Natural killer cell (primary cell): Measurements from ENCODE around the gene TF. TPM values are rescaled to one million over a fixed set of nuclear protein-coding genes. Genes with fewer than 3 reads are reported as not detected.

Experiments used
- ATAC-seq, 3 donors: fragments of 150-1000 bp in 2 of 3; fragments of 200-7000 bp in 1 of 3; cut with Tn5 transposase; 1 replicate in 1 of 3; 2 replicates in 2 of 3; pipeline ENCODE4 v1.10.0; 2021; ENCODE audit warnings: mild to moderate bottlenecking in 2 of 3, moderate library complexity in 2 of 3
- DNase-seq, 2 donors: peaks; one replicate each; pipeline versions ENCODE4 v3.0.0 to v3.0.0-alpha.2; 2013 to 2021; ENCODE audit warnings: mixed read lengths in 1 of 2
- H3K27ac ChIP-seq: one replicate; pipeline ENCODE4 v1.5.1; 2013; ENCODE audit warnings: mild to moderate bottlenecking, low read length
- H3K27me3 ChIP-seq: one replicate; pipeline ENCODE4 v1.6.1; 2013; ENCODE audit warnings: low read length; ENCODE audit not compliant: control insufficient read depth, insufficient read depth
- H3K36me3 ChIP-seq: one replicate; pipeline ENCODE4 v1.6.1; 2013; ENCODE audit warnings: low read length; ENCODE audit not compliant: control insufficient read depth, insufficient read depth
- H3K4me1 ChIP-seq: one replicate; pipeline ENCODE4 v1.6.1; 2013; ENCODE audit warnings: low read length; ENCODE audit not compliant: control insufficient read depth, insufficient read depth
- H3K4me3 ChIP-seq: one replicate; pipeline ENCODE4 v1.5.1; 2013; ENCODE audit warnings: low read length
- H3K9me3 ChIP-seq: one replicate; pipeline ENCODE4 v1.6.1; 2013; ENCODE audit warnings: low read length; ENCODE audit not compliant: control insufficient read depth, insufficient read depth
- H3K27ac Mint-ChIP-seq, 2 donors: one replicate each; pipeline ENCODE4 v1.8.0; 2022; ENCODE audit warnings: mild to moderate bottlenecking in 2 of 2, mixed read lengths in 2 of 2, moderate library complexity in 1 of 2
- H3K27me3 Mint-ChIP-seq, 2 donors: one replicate each; pipeline ENCODE4 v1.8.0; 2022; ENCODE audit warnings: low read depth in 2 of 2, mixed read lengths in 2 of 2
- H3K36me3 Mint-ChIP-seq: one replicate; pipeline ENCODE4 v1.8.0; 2022; ENCODE audit warnings: mixed read lengths
- H3K4me1 Mint-ChIP-seq, 2 donors: one replicate each; pipeline ENCODE4 v1.8.0; 2022; ENCODE audit warnings: mixed read lengths in 2 of 2
- H3K4me3 Mint-ChIP-seq: one replicate; pipeline ENCODE4 v1.8.0; 2022; ENCODE audit warnings: mild to moderate bottlenecking, moderate library complexity, mixed read lengths
- H3K9me3 Mint-ChIP-seq, 2 donors: one replicate each; pipeline ENCODE4 v1.8.0; 2022; ENCODE audit warnings: mixed read lengths in 2 of 2
- WGBS: methylation state at CpG from one replicate; pipeline ENCODE4 v1.1.7; 2013; ENCODE audit warnings: missing lambda C conversion rate; ENCODE audit not compliant: insufficient coverage; 5-methylcytosine and 5-hydroxymethylcytosine counted together
- intact Hi-C: fragments of 100-400 bp; cut with micrococcal nuclease; formaldehyde crosslinking; loops from one replicate; pipeline ENCODE4 v1.14.2; 2022
- total RNA-seq, 4 donors: library from RNA; stranded (reverse); fragments of 120-200 nt in 1 of 4; gene quantifications; one replicate each; pipeline versions ENCODE4 v1.2.3 to v1.2.4, GENCODE V29; 2013 to 2022
- TF ChIP-seq, protein P1 (sequence below): fragments of 200-600 bp; IDR thresholded peaks from one replicate; pipeline ENCODE4 v1.8.0; 2022; ENCODE audit warnings: antibody characterized with exemption

Gene TF
- total RNA-seq, 3 donors from 2014 or later (not counting 1 experiment from before 2014, with no cell fraction given) = 2.8 to 4.3 (median 3.2) TPM

DNA sequence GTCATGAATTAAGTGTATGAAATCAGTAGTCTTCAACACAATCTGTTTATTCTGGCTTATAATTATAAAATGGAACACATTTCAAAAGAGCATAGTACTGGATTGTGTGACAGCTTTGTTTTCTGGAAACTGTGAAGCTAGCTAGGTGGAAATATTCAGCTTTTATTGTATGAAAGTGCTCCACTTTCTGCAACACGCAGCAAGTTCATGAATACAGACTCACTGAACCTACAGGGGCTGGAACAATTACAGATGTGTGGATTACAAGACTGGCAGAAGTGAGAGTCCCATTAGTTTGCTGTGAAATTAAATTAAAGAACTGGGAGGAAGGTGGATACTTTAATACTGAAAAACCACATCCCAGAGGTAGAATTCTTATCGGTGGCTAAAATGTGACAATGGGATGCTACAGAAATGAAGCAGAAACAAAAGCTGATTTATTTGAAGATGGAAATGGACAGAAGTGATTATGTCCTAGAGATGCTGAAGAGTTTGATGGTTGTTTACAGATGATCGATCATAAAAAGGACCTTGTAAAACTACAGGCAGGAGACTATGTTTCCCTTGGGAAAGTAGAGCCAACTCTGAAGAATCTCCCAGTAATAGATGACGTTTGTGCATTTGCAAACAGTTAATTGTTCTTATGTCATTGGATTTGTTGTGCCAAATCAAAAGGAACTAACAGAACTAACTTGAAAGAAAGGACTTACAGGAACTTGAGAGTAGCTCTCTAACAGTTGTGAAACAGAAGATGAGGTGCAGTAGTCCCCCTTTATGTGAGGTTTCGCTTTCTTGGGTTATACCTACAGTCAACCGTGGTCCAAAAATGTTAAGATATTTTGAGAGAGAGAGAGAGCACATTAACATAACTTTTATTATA, 15.7 kb downstream of the TF start:
- no peak overlapping the region for H3K27ac ChIP-seq
- intact Hi-C loops = no loop called here
- no peaks in the 10 kb centered on the region for H3K36me3 ChIP-seq
- H3K36me3 Mint-ChIP-seq = no peaks in the 10 kb centered on the region
- H3K4me1 ChIP-seq = no peaks in the 10 kb centered on the region
- no peaks in the 10 kb centered on the region for H3K27me3 ChIP-seq
- H3K27me3 Mint-ChIP-seq = peaks cover 3 to 8% of the 10 kb centered on the region in 2 donors
- H3K4me3 Mint-ChIP-seq = no peak overlapping the region
- H3K9me3 Mint-ChIP-seq = no peaks in the 10 kb centered on the region
- H3K9me3 ChIP-seq = no peaks in the 10 kb centered on the region
- ATAC-seq (no peak), DNase-seq (no peak)
- 94% methylated on average over 5 of the region's 6 CpGs for WGBS
- H3K4me1 Mint-ChIP-seq = no peaks in the 10 kb centered on the region
- H3K4me3 ChIP-seq = no peak overlapping the region
- TF ChIP-seq, protein P1, sequence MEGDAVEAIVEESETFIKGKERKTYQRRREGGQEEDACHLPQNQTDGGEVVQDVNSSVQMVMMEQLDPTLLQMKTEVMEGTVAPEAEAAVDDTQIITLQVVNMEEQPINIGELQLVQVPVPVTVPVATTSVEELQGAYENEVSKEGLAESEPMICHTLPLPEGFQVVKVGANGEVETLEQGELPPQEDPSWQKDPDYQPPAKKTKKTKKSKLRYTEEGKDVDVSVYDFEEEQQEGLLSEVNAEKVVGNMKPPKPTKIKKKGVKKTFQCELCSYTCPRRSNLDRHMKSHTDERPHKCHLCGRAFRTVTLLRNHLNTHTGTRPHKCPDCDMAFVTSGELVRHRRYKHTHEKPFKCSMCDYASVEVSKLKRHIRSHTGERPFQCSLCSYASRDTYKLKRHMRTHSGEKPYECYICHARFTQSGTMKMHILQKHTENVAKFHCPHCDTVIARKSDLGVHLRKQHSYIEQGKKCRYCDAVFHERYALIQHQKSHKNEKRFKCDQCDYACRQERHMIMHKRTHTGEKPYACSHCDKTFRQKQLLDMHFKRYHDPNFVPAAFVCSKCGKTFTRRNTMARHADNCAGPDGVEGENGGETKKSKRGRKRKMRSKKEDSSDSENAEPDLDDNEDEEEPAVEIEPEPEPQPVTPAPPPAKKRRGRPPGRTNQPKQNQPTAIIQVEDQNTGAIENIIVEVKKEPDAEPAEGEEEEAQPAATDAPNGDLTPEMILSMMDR = no peak
- no peak overlapping the region for H3K27ac Mint-ChIP-seq

DNA sequence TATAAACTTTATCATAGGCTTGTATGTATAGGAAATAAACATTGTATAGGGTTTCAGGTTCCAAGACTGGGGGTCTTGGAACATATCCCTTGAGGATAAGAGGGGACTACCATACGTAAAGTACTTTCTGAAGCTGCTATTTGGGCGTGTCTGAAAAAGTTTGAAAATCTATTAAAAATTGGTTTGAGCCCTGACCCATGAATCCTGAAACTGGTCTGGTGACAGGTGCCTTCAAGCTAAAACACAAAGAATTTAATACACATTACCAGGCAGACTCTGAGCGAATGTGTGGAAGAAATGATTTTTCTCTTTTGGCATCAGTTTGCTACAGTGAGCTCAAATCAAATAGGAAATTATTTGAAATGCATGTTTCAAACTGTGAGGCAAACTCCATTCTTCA, 16.3 kb downstream of the TF start:
- Mint-ChIP-seq H3K36me3 (no peaks in the 10 kb centered on the region), H3K4me3 (no peak overlapping the region), H3K27ac (no peak overlapping the region), H3K9me3 (no peaks in the 10 kb centered on the region), H3K27me3 (peaks cover 3 to 8% of the 10 kb centered on the region in 2 donors), H3K4me1 (no peaks in the 10 kb centered on the region)
- no peaks in the 10 kb centered on the region for H3K4me1 ChIP-seq
- no peak overlapping the region for H3K27ac ChIP-seq
- H3K9me3 ChIP-seq = no peaks in the 10 kb centered on the region
- no peaks in the 10 kb centered on the region for H3K27me3 ChIP-seq
- TF ChIP-seq, protein P1 = no peak
- 78% methylated on average over 2 of the region's 3 CpGs for WGBS
- DNase-seq (no peak), ATAC-seq (no peak)
- H3K36me3 ChIP-seq = no peaks in the 10 kb centered on the region
- intact Hi-C loops = no loop called here
- H3K4me3 ChIP-seq = no peak overlapping the region

DNA sequence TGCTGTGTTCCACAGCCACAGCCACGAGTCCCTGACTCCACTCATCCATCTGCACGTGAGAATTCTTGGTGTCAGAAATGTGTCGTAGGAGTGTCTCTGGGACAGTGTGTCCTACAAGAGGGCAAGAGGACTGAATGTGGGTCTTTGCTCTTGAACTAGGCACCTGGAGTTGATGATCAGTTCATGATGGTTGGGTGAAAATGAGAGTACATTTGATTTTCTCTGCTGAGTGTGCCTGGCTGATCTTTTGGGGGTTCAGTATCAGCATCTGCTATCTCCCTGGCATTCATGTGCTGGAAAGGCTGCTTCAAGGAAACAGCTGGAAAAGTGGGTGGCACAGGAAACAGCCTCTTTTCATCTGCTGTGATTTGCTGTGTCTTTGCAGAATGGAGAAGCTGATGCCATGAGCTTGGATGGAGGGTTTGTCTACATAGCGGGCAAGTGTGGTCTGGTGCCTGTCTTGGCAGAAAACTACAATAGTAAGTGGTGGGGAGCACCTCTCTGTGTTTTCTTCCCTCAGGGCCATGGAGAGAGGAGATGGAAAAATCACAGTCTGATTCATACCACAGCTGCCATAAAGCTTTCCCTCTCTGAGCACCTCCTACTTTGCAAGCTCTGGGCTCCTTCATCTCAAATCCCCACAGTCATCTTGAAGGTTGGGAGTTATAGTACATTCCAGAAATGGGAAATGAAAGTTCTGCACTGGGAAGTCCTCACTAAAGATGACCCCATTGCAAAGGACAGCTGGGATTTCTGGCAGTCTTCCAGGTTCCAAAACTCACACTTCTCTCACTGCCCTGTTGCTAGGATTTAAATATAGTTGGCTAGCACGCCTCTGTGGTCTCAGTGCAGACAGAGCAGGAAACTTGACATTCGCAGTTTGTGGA, 17.8 kb downstream of the TF start:
- Histone ChIP-seq H3K27me3 (no peaks in the 10 kb centered on the region), H3K9me3 (no peaks in the 10 kb centered on the region), H3K4me1 (no peaks in the 10 kb centered on the region), H3K36me3 (no peaks in the 10 kb centered on the region), H3K27ac (no peak overlapping the region), H3K4me3 (no peak overlapping the region)
- Mint-ChIP-seq H3K27me3 (peaks cover 3 to 8% of the 10 kb centered on the region in 2 donors), H3K4me3 (no peak overlapping the region), H3K36me3 (no peaks in the 10 kb centered on the region), H3K27ac (no peak overlapping the region), H3K9me3 (no peaks in the 10 kb centered on the region), H3K4me1 (no peaks in the 10 kb centered on the region)
- TF ChIP-seq, protein P1 = no peak
- intact Hi-C loops = no loop called here
- DNase-seq (no peak), ATAC-seq (no peak)
- 84% methylated on average over 6 of the region's 6 CpGs for WGBS
